ENCODE results near the gene SCUBE3. TPM values are rescaled to one million over a fixed set of nuclear protein-coding genes. Genes with fewer than 3 reads are reported as not detected.

The SCUBE3 gene
- total RNA-seq, 4 donors from 2014 or later = 0.37 to 0.68 (median 0.52) TPM

DNA sequence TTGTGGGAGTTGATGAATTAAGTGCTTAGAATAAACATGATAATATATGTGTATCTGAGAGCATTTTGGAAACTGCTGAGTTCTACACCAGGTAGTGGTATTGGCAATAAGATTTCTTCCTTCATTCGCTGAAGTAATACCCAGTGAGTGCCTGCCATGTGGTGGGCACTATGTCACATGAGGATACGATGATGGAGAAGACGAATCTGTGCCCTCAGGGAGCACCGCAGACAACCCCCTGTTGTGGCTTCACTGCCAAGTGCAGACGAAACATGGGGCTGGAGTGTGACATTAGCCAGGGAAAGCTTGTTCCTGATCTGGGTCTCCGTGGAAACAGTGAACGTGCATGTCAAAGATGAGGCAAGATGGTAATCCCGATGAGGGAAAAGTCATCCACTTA is 53.7 kb downstream of the SCUBE3 start:
- TF ChIP-seq, protein P1, sequence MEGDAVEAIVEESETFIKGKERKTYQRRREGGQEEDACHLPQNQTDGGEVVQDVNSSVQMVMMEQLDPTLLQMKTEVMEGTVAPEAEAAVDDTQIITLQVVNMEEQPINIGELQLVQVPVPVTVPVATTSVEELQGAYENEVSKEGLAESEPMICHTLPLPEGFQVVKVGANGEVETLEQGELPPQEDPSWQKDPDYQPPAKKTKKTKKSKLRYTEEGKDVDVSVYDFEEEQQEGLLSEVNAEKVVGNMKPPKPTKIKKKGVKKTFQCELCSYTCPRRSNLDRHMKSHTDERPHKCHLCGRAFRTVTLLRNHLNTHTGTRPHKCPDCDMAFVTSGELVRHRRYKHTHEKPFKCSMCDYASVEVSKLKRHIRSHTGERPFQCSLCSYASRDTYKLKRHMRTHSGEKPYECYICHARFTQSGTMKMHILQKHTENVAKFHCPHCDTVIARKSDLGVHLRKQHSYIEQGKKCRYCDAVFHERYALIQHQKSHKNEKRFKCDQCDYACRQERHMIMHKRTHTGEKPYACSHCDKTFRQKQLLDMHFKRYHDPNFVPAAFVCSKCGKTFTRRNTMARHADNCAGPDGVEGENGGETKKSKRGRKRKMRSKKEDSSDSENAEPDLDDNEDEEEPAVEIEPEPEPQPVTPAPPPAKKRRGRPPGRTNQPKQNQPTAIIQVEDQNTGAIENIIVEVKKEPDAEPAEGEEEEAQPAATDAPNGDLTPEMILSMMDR (IDR thresholded peaks at IDR 0.05) = no peak
- TF ChIP-seq POLR2A (IDR thresholded peaks at IDR 0.05) (no peak), POLR2AphosphoS5 (IDR thresholded peaks at IDR 0.05) (no peak), EP300 (IDR thresholded peaks at IDR 0.05; ENCODE audit: low read depth) (no peak)
- Histone ChIP-seq H3K36me3 (no peaks in the 10 kb centered on the region), H3K4me3 (no peak overlapping the region), H3K27ac (no peak overlapping the region), H3K27me3 (no peaks in the 10 kb centered on the region), H3K9me3 (no peaks in the 10 kb centered on the region), H3K4me1 (no peaks in the 10 kb centered on the region)
- no peak for DNase-seq
- in situ Hi-C loops (cut with MboI; ENCODE audit: low pct_ligation_motif_present in 1 of 4, low pct_unique_long_range_greater_than_20kb in 1 of 4, low sequenced_read_pairs in 3 of 4) = no loop called here
- 81 to 92% methylated on average over 7 to 8 of the region's 8 CpGs for WGBS, 2 donors (ENCODE audit: low coverage in 1 of 2)
- intact Hi-C loops (cut with DNase I; ENCODE audit: low total_unique reads) = no loop called here

DNA sequence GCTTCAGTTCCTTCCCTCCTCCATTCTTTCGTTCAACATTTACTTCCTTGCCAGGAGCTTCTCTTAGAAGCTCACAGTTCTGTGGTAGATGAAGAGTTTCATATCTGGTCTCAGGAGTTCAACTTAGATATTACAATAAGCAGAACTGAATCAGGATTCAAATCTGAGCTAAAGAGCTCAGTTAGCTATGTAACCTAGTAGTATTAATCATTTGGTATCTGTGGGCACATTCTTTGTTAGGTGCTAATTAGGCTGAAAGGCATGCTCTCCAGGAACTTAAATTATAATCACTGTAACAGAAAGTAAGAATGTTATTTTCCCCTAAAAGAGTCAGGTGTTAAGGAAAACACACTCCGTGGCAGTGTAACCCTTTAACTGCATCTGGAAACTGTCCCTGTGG is 54.1 kb downstream of the SCUBE3 start:
- intact Hi-C loops (cut with DNase I; ENCODE audit: low total_unique reads) (no loop called here), in situ Hi-C loops (cut with MboI; ENCODE audit: low pct_ligation_motif_present in 1 of 4, low pct_unique_long_range_greater_than_20kb in 1 of 4, low sequenced_read_pairs in 3 of 4) (no loop called here)
- TF ChIP-seq POLR2A (IDR thresholded peaks at IDR 0.05) = no peak
- TF ChIP-seq EP300 (IDR thresholded peaks at IDR 0.05; ENCODE audit: low read depth) = no peak
- TF ChIP-seq, protein P1 (IDR thresholded peaks at IDR 0.05) = no peak
- TF ChIP-seq POLR2AphosphoS5 (IDR thresholded peaks at IDR 0.05) = no peak
- no peak overlapping the region for H3K27ac ChIP-seq
- no peaks in the 10 kb centered on the region for H3K27me3 ChIP-seq
- no peaks in the 10 kb centered on the region for H3K9me3 ChIP-seq
- no peak for DNase-seq
- H3K4me1 ChIP-seq = no peaks in the 10 kb centered on the region
- no peaks in the 10 kb centered on the region for H3K36me3 ChIP-seq
- 57 to 82% methylated on average over 2 of the region's 2 CpGs for WGBS, 2 donors (ENCODE audit: low coverage in 1 of 2)
- H3K4me3 ChIP-seq = no peak overlapping the region

DNA sequence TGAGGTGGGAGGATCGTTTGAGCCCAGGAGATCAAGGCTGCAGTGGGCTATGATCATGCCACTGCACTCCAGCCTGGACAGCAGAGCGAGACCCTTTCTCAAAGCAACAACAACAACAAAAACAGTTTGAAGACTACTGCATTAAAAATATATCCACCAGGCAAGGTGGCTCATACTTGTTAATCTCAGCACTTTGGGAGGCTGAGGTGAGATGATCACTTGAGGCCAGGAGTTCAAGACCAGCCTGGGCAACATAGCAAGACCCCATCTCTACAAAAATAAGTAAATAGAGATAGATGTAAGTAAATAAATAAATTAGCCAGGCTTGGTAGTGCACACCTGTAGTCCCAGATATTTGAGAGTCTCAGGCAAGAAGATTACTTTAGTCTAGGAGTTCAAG is 58.2 kb downstream of the SCUBE3 start:
- in situ Hi-C loops (cut with MboI; ENCODE audit: low pct_ligation_motif_present in 1 of 4, low pct_unique_long_range_greater_than_20kb in 1 of 4, low sequenced_read_pairs in 3 of 4) = no loop called here
- WGBS, 2 donors (ENCODE audit: low coverage in 1 of 2) = 100% methylated on average over 2 of the region's 2 CpGs; no CpG with 5 or more reads in 1 of the 2 donors
- H3K27me3 ChIP-seq = no peaks in the 10 kb centered on the region

DNA sequence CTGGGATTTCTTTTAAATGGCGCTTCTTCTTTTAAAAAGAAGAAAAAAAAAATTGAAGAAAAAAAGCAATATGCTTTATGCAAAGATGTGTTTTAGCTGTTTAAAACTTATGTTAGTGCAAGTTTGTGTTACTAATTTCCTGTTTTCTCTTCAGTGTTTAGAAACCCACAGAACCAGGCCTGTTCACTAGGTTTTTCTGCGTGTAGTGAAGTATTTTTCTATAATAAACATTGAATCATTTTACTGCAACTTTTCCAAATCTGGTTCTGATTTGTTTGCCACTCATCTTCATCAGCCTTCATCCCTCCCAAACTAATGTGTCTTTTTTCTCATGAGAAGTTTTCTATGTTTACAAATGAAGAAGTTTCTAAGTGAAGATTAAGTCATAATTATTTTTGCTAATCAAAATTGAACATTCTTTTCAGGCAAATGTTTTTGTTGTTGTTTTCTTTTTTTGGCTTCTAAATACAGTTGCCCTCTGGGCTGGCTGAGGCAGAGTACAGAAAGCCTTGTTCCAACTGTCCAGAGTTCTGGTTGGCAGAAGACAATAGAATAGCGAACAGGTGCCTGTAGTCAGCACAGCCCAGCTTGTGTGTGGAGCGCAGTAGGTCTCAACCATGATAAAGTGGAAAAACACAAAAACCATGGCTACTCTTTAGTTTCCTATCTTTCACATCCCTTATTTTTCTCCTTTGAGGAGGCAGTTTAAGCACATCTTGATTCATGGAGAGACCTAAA is 60.2 kb downstream of the SCUBE3 start:
- 84 to 94% methylated on average over 4 of the region's 4 CpGs for WGBS, 2 donors (ENCODE audit: low coverage in 1 of 2)
- no peak for DNase-seq
- intact Hi-C loops (cut with DNase I; ENCODE audit: low total_unique reads) = no loop called here
- Histone ChIP-seq H3K9me3 (no peaks in the 10 kb centered on the region), H3K27ac (no peak overlapping the region), H3K36me3 (no peaks in the 10 kb centered on the region), H3K4me3 (no peak overlapping the region), H3K4me1 (peaks cover 0 to 6% (median 1%) of the 10 kb centered on the region in 4 donors), H3K27me3 (no peaks in the 10 kb centered on the region)
- TF ChIP-seq, protein P1 (IDR thresholded peaks at IDR 0.05) = no peak
- TF ChIP-seq POLR2AphosphoS5 (IDR thresholded peaks at IDR 0.05) (no peak), EP300 (IDR thresholded peaks at IDR 0.05; ENCODE audit: low read depth) (no peak), POLR2A (IDR thresholded peaks at IDR 0.05) (no peak)
- in situ Hi-C loops (cut with MboI; ENCODE audit: low pct_ligation_motif_present in 1 of 4, low pct_unique_long_range_greater_than_20kb in 1 of 4, low sequenced_read_pairs in 3 of 4) = no loop called here

More for the DNA sequence above, 58.2 kb downstream of the SCUBE3 start:
- TF ChIP-seq POLR2A (IDR thresholded peaks at IDR 0.05) = no peak
- TF ChIP-seq, protein P1 (IDR thresholded peaks at IDR 0.05) = no peak
- no peak for TF ChIP-seq POLR2AphosphoS5 (IDR thresholded peaks at IDR 0.05)
- no peak for TF ChIP-seq EP300 (IDR thresholded peaks at IDR 0.05; ENCODE audit: low read depth)
- Histone ChIP-seq H3K27ac (no peak overlapping the region), H3K4me1 (peaks cover 0 to 6% (median 1%) of the 10 kb centered on the region in 4 donors), H3K36me3 (no peaks in the 10 kb centered on the region), H3K9me3 (no peaks in the 10 kb centered on the region), H3K4me3 (no peak overlapping the region)
- no peak for DNase-seq
- intact Hi-C loops (cut with DNase I; ENCODE audit: low total_unique reads) = no loop called here
